ENCODE results near the gene CASQ2. TPM values are rescaled to one million over a fixed set of nuclear protein-coding genes. Genes with fewer than 3 reads are reported as not detected.

CASQ2 gene
- total and polyA plus RNA-seq, 9 of the 15 experiments (the other 6 are each of a cell fraction or from before 2014, with no cell fraction given), result not detected

GRCh38 chr1:115723756-115724155 lies 44.8 kb downstream of the CASQ2 start:
- peaks cover 3% of the 10 kb centered on the region for H4K20me1 ChIP-seq (replicated peaks; ENCODE audit: control insufficient read depth, insufficient read depth, low read length)
- BruUV-seq (replicated peaks), result no TSS peak
- in situ Hi-C loops (cut with MboI) (no loop called here), intact Hi-C loops (cut with micrococcal nuclease) (no loop called here)
- no peak overlapping the region for H3K4me2 ChIP-seq (ENCODE audit: insufficient read depth, low read length)
- WGBS (ENCODE audit: insufficient coverage, low coverage, missing lambda C conversion rate), result 1% methylated on average over 5 of the region's 5 CpGs
- H3K9me1 ChIP-seq (ENCODE audit: control insufficient read depth, insufficient read depth, low read length), result no peaks in the 10 kb centered on the region
- H3K4me3 ChIP-seq, result no peak overlapping the region
- ATAC-seq (no peak), DNase-seq (ENCODE audit: extremely low read depth in 1 of 4, low spot score in 3 of 4) (no peak), FAIRE-seq (no peak)
- no peaks in the 10 kb centered on the region for H3K4me1 ChIP-seq (replicated peaks in 1 of 2; ENCODE audit: control insufficient read depth in 2 of 2, insufficient read depth in 2 of 2, low read length in 2 of 2)
- no peaks in the 10 kb centered on the region for H3K9me3 ChIP-seq (replicated peaks; ENCODE audit: control insufficient read depth, insufficient read depth, low read depth, low read length)
- no peak overlapping the region for H3K27ac ChIP-seq (ENCODE audit: extremely low read depth, low read depth, low read length)
- H3K79me2 ChIP-seq (ENCODE audit: control insufficient read depth, insufficient read depth, low read length), result no peaks in the 10 kb centered on the region
- ChIA-PET POLR2A (no interaction called here), CTCF (ENCODE audit: low intra/inter-chr PET ratio) (no interaction called here)
- H2AFZ ChIP-seq (ENCODE audit: low read depth, low read length), result no peak overlapping the region
- H3K27me3 ChIP-seq (ENCODE audit: control insufficient read depth in 2 of 2, insufficient read depth in 2 of 2, low read length in 2 of 2), result peaks cover 9 to 18% of the 10 kb centered on the region in 2 experiments
- H3K36me3 ChIP-seq (ENCODE audit: control insufficient read depth, insufficient read depth, low read length), result no peaks in the 10 kb centered on the region
- H3K9ac ChIP-seq (ENCODE audit: insufficient read depth in 1 of 2, low read depth in 2 of 2, low read length in 2 of 2), result no peak overlapping the region
- no peak for TF ChIP-seq HES1 (IDR thresholded peaks at IDR 0.05; ENCODE audit: low read depth)
- TF ChIP-seq MNT (conservative IDR thresholded peaks at IDR 0.05), result no peak
- TF ChIP-seq USF1 (CRISPR knock-in tag; IDR thresholded peaks at IDR 0.05), result no peak
- no peak for TF ChIP-seq PRPF4 (IDR thresholded peaks at IDR 0.05; ENCODE audit: insufficient read depth, low read depth, low read length, poor library complexity, severe bottlenecking)
- no peak for TF ChIP-seq ZNF280A (IDR thresholded peaks at IDR 0.05; ENCODE audit: low read depth, partially characterized antibody)
- TF ChIP-seq NFE2L1 (tag; IDR thresholded peaks at IDR 0.05; ENCODE audit: borderline replicate concordance, low read depth), result no peak
- no peak for TF ChIP-seq MECOM (CRISPR knock-in tag; IDR thresholded peaks at IDR 0.05)
- no peak for TF ChIP-seq MEF2A (IDR thresholded peaks at IDR 0.05; ENCODE audit: control insufficient read depth, low read depth, low read length)
- TF ChIP-seq ATF4 (CRISPR knock-in tag; IDR thresholded peaks at IDR 0.05), result no peak
- no peak for TF ChIP-seq BRF1 (IDR thresholded peaks at IDR 0.05; ENCODE audit: borderline replicate concordance, extremely low read depth, insufficient read length)
- no peak for TF ChIP-seq FOXJ2 (tag; IDR thresholded peaks at IDR 0.05)
- TF ChIP-seq NRF1 (conservative IDR thresholded peaks at IDR 0.05 in 1 of 2, IDR thresholded peaks at IDR 0.05 in 1 of 2), result no peak
- TF ChIP-seq C11orf30 (IDR thresholded peaks at IDR 0.05; ENCODE audit: low read depth), result no peak
- TF ChIP-seq PTTG1 (tag; IDR thresholded peaks at IDR 0.05; ENCODE audit: low read depth), result no peak

Measured in K562 (cell line).